HepG2 (cell line): ENCODE data around the gene MRPS5. TPM values are rescaled to one million over a fixed set of nuclear protein-coding genes. Genes with fewer than 3 reads are reported as not detected.

Source experiments
- ATAC-seq: fragments of 200-7000 bp; cut with Tn5 transposase; 3 replicates; pipeline ENCODE4 v1.9.1; 2020; ENCODE audit warnings: mild to moderate bottlenecking, moderate library complexity
- BruUV-seq: library from RNA; stranded (reverse); fragments of 400-500 nt; replicated peaks from 2 replicates; lab custom pipeline; 2021; lab: Mats Ljungman, UMichigan
- CTCF ChIA-PET: fragments of 300-600 bp; formaldehyde crosslinking; extraction: SDS; loops from one replicate; lab custom pipeline; 2021; ENCODE audit warnings: low total read pairs, inconsistent platforms, low intra/inter-chr PET ratio; lab: Yijun Ruan, JAX
- POLR2A ChIA-PET: fragments of 350-600 bp; sonication (Branson Sonifier 250); formaldehyde crosslinking; loops from one replicate; lab custom pipeline; 2020; ENCODE audit warnings: antibody characterized with exemption, inconsistent platforms; lab: Yijun Ruan, JAX
- DNase-seq: peaks from one replicate; pipeline ENCODE4 v3.0.0-alpha.2; 2015; ENCODE audit warnings: low spot score
- FAIRE-seq: peaks from 3 replicates; lab custom pipeline; 2011; peaks lifted over from hg19 to GRCh38; lab: Jason Lieb, UNC
- H2AFZ ChIP-seq: one replicate; pipeline ENCODE4 v1.6.1; 2011; ENCODE audit warnings: low read length, inconsistent platforms
- H3K27ac ChIP-seq: fragments of 300-600 bp; 3 replicates; pipeline ENCODE4 v1.8.0; 2011; ENCODE audit warnings: mixed run types, mild to moderate bottlenecking, mixed read lengths, low read length, inconsistent platforms; ENCODE audit not compliant: insufficient read depth; ENCODE audit errors: extremely low read length
- H3K27me3 ChIP-seq, 2 experiments: fragments of 200-600 bp in 1 of 2; 2 replicates in 1 of 2; 3 replicates in 1 of 2; pipeline versions ENCODE4 v1.6.0 to v1.8.0; 2011; ENCODE audit warnings: low read length in 2 of 2, mild to moderate bottlenecking in 2 of 2, moderate library complexity in 2 of 2, inconsistent platforms in 1 of 2; ENCODE audit not compliant: insufficient read depth in 2 of 2, control insufficient read depth in 1 of 2
- H3K36me3 ChIP-seq, 2 experiments: fragments of 200-600 bp in 1 of 2; replicated peaks in 1 of 2; 2 replicates in 1 of 2; 3 replicates in 1 of 2; pipeline versions ENCODE4 v1.5.1 to v1.8.0; 2011; ENCODE audit warnings: low read length in 2 of 2, inconsistent platforms in 1 of 2; ENCODE audit not compliant: insufficient read depth in 2 of 2, control insufficient read depth in 1 of 2
- H3K4me1 ChIP-seq: 2 replicates; pipeline ENCODE4 v1.5.1; 2012; ENCODE audit warnings: low read length, inconsistent platforms; ENCODE audit not compliant: insufficient read depth
- H3K4me2 ChIP-seq: 2 replicates; pipeline ENCODE4 v1.6.0; 2011; ENCODE audit warnings: low read depth, low read length, inconsistent platforms
- H3K4me3 ChIP-seq, 3 experiments: fragments of 200-600 bp in 1 of 3; sonication (generic), shearing (Covaris generic) in 1 of 3; replicated peaks in 1 of 3; 2 replicates each; pipeline ENCODE4 v1.5.1; 2011 to 2016; ENCODE audit warnings: low read length in 3 of 3, inconsistent platforms in 2 of 3, low read depth in 2 of 3, mild to moderate bottlenecking in 2 of 3, control low read depth in 1 of 3, mixed read lengths in 1 of 3; ENCODE audit not compliant: insufficient read depth in 1 of 3
- H3K79me2 ChIP-seq: one replicate; pipeline ENCODE4 v1.6.1; 2011; ENCODE audit warnings: low read length, inconsistent platforms; ENCODE audit not compliant: insufficient read depth
- H3K9ac ChIP-seq: 2 replicates; pipeline ENCODE4 v1.6.0; 2011; ENCODE audit warnings: mild to moderate bottlenecking, low read depth, low read length, inconsistent platforms; ENCODE audit not compliant: insufficient read depth
- H3K9me3 ChIP-seq: 2 replicates; pipeline ENCODE4 v1.5.1; 2012; ENCODE audit warnings: mild to moderate bottlenecking, low read length
- H4K20me1 ChIP-seq: 2 replicates; pipeline ENCODE4 v1.6.0; 2011; ENCODE audit warnings: inconsistent platforms, mild to moderate bottlenecking, low read length, moderate library complexity; ENCODE audit not compliant: insufficient read depth
- HIVEP1 ChIP-seq: sonication (generic); formaldehyde crosslinking; IDR thresholded peaks from 2 replicates; pipeline ENCODE4 v1.4.0; 2020; ENCODE audit warnings: mild to moderate bottlenecking, missing genetic modification reagents
- NFIB ChIP-seq: sonication (generic); formaldehyde crosslinking; IDR thresholded peaks from 2 replicates; pipeline ENCODE4 v1.9.0; 2021; ENCODE audit warnings: missing genetic modification reagents, mild to moderate bottlenecking, borderline replicate concordance
- PHF5A ChIP-seq: IDR thresholded peaks from one replicate; pipeline ENCODE4 v1.6.1; 2018; ENCODE audit warnings: low read depth, missing genetic modification reagents; ENCODE audit not compliant: unreplicated experiment
- SALL2 ChIP-seq: sonication (generic); formaldehyde crosslinking; IDR thresholded peaks from 2 replicates; pipeline ENCODE4 v1.8.1; 2023; ENCODE audit warnings: mild to moderate bottlenecking, missing genetic modification reagents, inconsistent platforms
- SMAD1 ChIP-seq: sonication (generic); formaldehyde crosslinking; IDR thresholded peaks from 2 replicates; pipeline ENCODE4 v1.4.0; 2020; ENCODE audit warnings: missing genetic modification reagents, low read depth, mild to moderate bottlenecking, borderline replicate concordance
- SNAPC2 ChIP-seq: sonication (generic); formaldehyde crosslinking; IDR thresholded peaks from 2 replicates; pipeline ENCODE4 v1.8.1; 2022; ENCODE audit warnings: mild to moderate bottlenecking, missing genetic modification reagents
- ZBTB7B ChIP-seq: sonication (generic); formaldehyde crosslinking; IDR thresholded peaks from 2 replicates; pipeline ENCODE4 v1.4.0; 2020; ENCODE audit warnings: missing genetic modification reagents
- ZNF264 ChIP-seq: sonication (generic); formaldehyde crosslinking; IDR thresholded peaks from 2 replicates; pipeline ENCODE4 v1.4.0; 2020; ENCODE audit warnings: missing genetic modification reagents
- ZNF318 ChIP-seq: sonication (generic); formaldehyde crosslinking; IDR thresholded peaks from 2 replicates; pipeline ENCODE4 v1.4.0; 2020; ENCODE audit warnings: mild to moderate bottlenecking, missing genetic modification reagents
- ZNF468 ChIP-seq: sonication (generic); formaldehyde crosslinking; IDR thresholded peaks from 2 replicates; pipeline ENCODE4 v1.8.0; 2022; ENCODE audit warnings: mild to moderate bottlenecking, moderate library complexity, missing genetic modification reagents
- ZNF768 ChIP-seq: sonication (generic); formaldehyde crosslinking; IDR thresholded peaks from 2 replicates; pipeline ENCODE4 v1.4.0; 2020; ENCODE audit warnings: missing genetic modification reagents
- ZSCAN5A ChIP-seq: sonication (generic); formaldehyde crosslinking; IDR thresholded peaks from 2 replicates; pipeline ENCODE4 v1.8.0; 2022; ENCODE audit warnings: mild to moderate bottlenecking, missing genetic modification reagents, borderline replicate concordance
- WGBS: methylation state at CpG from one replicate; pipeline ENCODE4 v1.1.6; 2017; ENCODE audit warnings: low lambda C conversion rate; 5-methylcytosine and 5-hydroxymethylcytosine counted together
- in situ Hi-C: cut with HindIII; loops from 2 replicates; pipeline ENCODE4 v1.10.0; 2017; ENCODE audit warnings: low pct_unique_long_range_greater_than_20kb; ENCODE audit not compliant: extremely low pct_ligation_motif_present
- intact Hi-C: fragments of 100-400 bp; cut with micrococcal nuclease; formaldehyde crosslinking; loops from one replicate; pipeline ENCODE4 v1.10.0; 2022; ENCODE audit not compliant: unreplicated experiment
- polyA plus RNA-seq, 8 experiments: library from polyadenylated mRNA; depleted of rRNA in 3 of 8; stranded (reverse) in 7 of 8; unstranded in 1 of 8; fragments of >200 nt; fragmentation: Illumina TruSeq in 4 of 8; extraction: Trizol in 4 of 8; gene quantifications; 2 replicates each; pipeline versions ENCODE4 v1.2.1 to v1.2.3, GENCODE V29; 2011 to 2016; ENCODE audit warnings: low read depth in 4 of 8, missing spikeins in 1 of 8, mixed read lengths in 1 of 8; ENCODE audit not compliant: insufficient read depth in 1 of 8
- total RNA-seq, 5 experiments: library from RNA; depleted of rRNA; stranded (reverse); fragments of >200 nt; fragmentation: Illumina TruSeq; extraction: Trizol; gene quantifications; 2 replicates each; pipeline ENCODE4 v1.2.3, GENCODE V29; 2016; ENCODE audit warnings: low read depth in 1 of 5
- TF ChIP-seq, protein P1 (sequence below): sonication (generic); formaldehyde crosslinking; IDR thresholded peaks from 2 replicates; pipeline ENCODE4 v1.5.1; 2020; ENCODE audit warnings: mild to moderate bottlenecking, missing genetic modification reagents, borderline replicate concordance

The MRPS5 gene
- total and polyA plus RNA-seq, 2 of the 13 experiments (the other 11 are each of a cell fraction or from before 2014, with no cell fraction given), result 98.8 to 134 TPM

- TF ChIP-seq SMAD1 (CRISPR knock-in tag) (no peak), SNAPC2 (CRISPR knock-in tag) (no peak), NFIB (no peak), ZBTB7B (no peak)
- TF ChIP-seq, protein P1, sequence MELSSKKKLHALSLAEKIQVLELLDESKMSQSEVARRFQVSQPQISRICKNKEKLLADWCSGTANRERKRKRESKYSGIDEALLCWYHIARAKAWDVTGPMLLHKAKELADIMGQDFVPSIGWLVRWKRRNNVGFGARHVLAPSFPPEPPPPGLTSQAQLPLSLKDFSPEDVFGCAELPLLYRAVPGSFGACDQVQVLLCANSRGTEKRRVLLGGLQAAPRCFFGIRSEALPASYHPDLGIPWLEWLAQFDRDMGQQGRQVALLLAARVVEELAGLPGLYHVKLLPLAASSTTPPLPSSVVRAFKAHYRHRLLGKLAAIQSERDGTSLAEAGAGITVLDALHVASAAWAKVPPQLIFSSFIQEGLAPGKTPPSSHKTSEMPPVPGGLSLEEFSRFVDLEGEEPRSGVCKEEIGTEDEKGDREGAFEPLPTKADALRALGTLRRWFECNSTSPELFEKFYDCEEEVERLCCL (CRISPR knock-in tag), result no peak
These were observed 49.2 kb downstream of the MRPS5 start (continued) for GRCh38 chr2:95072424-95072823.

DNA sequence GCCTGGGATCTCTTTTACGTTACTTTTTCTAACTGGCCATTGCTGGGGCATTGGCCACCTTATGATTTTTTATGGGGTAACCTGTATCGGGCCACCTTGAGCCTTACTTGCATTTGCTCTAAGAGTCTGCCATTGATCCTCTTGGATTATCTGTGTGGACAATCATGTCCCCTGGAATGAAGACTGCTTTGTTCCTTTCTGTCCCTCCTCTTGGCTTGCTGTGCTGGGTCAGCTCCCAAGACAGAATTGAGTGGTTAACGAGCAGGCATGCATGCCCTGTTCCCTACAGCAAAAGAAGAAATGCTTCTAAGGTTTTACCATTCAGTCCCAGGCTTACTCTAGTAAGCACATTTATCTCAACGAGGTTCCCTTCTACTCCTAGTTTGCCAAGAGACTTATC lies 49.8 kb downstream of the MRPS5 start:
- H3K27me3 ChIP-seq, result peaks cover 4 to 35% of the 10 kb centered on the region in 2 experiments; a peak in 4 of 5 replicates
- no peak overlapping the region for H3K9ac ChIP-seq
- 23% methylated on average over 4 of the region's 4 CpGs for WGBS
- no peaks in the 10 kb centered on the region for H3K79me2 ChIP-seq
- CTCF ChIA-PET, result no interaction called here
- peaks cover 37% of the 10 kb centered on the region for H3K4me1 ChIP-seq
- H3K36me3 ChIP-seq, result no peaks in the 10 kb centered on the region
- ATAC-seq (no peak), FAIRE-seq (no peak), DNase-seq (no peak)
- in situ Hi-C loops (loop anchor here (10.0 kb wide), 1 partner anchor 47 kb away; the partner anchor contains the start of gene MAL), intact Hi-C loops (no loop called here)
- no peaks in the 10 kb centered on the region for H3K9me3 ChIP-seq
- H2AFZ ChIP-seq, result no peak overlapping the region
- no peak overlapping the region for H3K27ac ChIP-seq
- H3K4me3 ChIP-seq, result no peak overlapping the region
- BruUV-seq, result no TSS peak
- H4K20me1 ChIP-seq, result no peaks in the 10 kb centered on the region
- no peak overlapping the region for H3K4me2 ChIP-seq
- POLR2A ChIA-PET, result no interaction called here
- no peak for TF ChIP-seq ZNF768 (CRISPR knock-in tag)
- no peak for TF ChIP-seq PHF5A (CRISPR knock-in tag)
- TF ChIP-seq ZNF468 (CRISPR knock-in tag), result no peak
- no peak for TF ChIP-seq ZNF318 (CRISPR knock-in tag)
- TF ChIP-seq HIVEP1 (CRISPR knock-in tag), result no peak
- no peak for TF ChIP-seq ZNF264 (CRISPR knock-in tag)
- no peak for TF ChIP-seq SALL2 (CRISPR knock-in tag)
- TF ChIP-seq ZSCAN5A, result no peak
